GM23338 (cell line): ENCODE measurements around the gene TEX30.
A peak's percentile ranks its signal among the peaks of the same experiment; 100 is the strongest.

Experiments
- EZH2 ChIP-seq: fragments of 200-600 bp; sonication (generic); IDR thresholded peaks from one replicate; pipeline ENCODE4 v1.8.0; 2017; ENCODE audit warnings: antibody characterized with exemption, mild to moderate bottlenecking, low read depth; ENCODE audit not compliant: unreplicated experiment
- EZH2phosphoT487 ChIP-seq: fragments of 200-600 bp; sonication (generic); IDR thresholded peaks from one replicate; pipeline ENCODE4 v1.8.1; 2018; ENCODE audit warnings: antibody characterized with exemption; ENCODE audit not compliant: unreplicated experiment
- NANOG ChIP-seq: IDR thresholded peaks from 2 replicates; pipeline ENCODE4 v1.6.1; 2016; ENCODE audit warnings: antibody characterized with exemption, borderline replicate concordance
- POLR2AphosphoS5 ChIP-seq: IDR thresholded peaks from 2 replicates; pipeline ENCODE4 v1.6.1; 2016; ENCODE audit warnings: antibody characterized with exemption, low read depth
- ZNF331 ChIP-seq: fragments of 250-450 bp; sonication (Bioruptor Pico); IDR thresholded peaks from 2 replicates; pipeline ENCODE4 v1.5.0; 2020; ENCODE audit warnings: low read depth, mild to moderate bottlenecking, moderate library complexity
- TF ChIP-seq, protein P1 (sequence below), 2 experiments: fragments of 200-600 bp in 1 of 2; sonication (generic) in 1 of 2; conservative IDR thresholded peaks; 2 replicates each; pipeline versions ENCODE4 v1.5.1 to v1.6.1; 2016 to 2017; ENCODE audit warnings: antibody characterized with exemption in 2 of 2, low read depth in 2 of 2, mild to moderate bottlenecking in 2 of 2, moderate library complexity in 1 of 2
- TF ChIP-seq, protein P2 (sequence below): IDR thresholded peaks from one replicate; pipeline ENCODE4 v1.6.1; 2018; ENCODE audit warnings: antibody characterized with exemption; ENCODE audit not compliant: unreplicated experiment

DNA sequence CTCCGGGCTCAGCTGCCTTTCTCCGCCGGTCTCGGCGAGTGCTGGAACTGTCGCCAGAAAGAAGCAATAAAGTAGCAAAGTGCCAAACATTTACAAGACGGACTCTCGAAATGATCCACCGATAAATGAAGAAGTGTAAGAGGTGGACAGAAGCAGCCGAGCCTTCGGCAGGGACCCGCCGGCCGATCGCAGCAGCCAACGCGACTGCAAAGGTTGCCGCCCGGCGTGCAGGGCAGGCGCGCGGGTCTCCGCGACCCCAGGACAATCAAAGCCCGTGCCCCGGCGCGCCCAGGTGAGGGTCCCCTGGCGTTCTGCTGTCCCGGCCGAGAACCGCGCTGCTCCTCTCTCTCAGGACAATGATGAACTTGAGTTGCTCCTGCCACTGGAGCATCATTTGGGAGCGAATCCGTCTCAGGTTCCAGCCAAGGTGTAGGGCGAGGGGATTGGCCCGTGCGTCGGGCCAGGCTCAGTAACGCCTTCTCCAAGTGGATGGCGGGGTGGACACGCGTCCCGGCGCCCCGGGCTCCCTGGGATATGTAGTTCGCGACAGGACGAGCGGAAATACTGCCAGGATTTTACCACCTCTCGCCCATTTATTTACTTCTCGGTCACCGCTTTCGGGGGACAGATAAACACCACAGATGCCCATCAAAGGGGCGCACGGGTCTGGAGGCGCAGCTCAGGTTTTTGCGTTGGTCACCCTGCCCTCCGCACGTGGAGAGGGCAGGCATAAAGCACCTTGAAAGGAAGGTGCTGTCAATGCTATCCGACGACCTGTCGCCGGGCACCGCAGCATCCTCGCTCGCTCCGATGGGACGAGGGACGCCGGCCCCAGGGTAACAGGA is 25.2 kb upstream of the TEX30 start, which contains the start of the genes BIVM and POGLUT2:
- no peak for TF ChIP-seq EZH2phosphoT487
- peak; percentile 35 for TF ChIP-seq EZH2
- TF ChIP-seq, protein P1, sequence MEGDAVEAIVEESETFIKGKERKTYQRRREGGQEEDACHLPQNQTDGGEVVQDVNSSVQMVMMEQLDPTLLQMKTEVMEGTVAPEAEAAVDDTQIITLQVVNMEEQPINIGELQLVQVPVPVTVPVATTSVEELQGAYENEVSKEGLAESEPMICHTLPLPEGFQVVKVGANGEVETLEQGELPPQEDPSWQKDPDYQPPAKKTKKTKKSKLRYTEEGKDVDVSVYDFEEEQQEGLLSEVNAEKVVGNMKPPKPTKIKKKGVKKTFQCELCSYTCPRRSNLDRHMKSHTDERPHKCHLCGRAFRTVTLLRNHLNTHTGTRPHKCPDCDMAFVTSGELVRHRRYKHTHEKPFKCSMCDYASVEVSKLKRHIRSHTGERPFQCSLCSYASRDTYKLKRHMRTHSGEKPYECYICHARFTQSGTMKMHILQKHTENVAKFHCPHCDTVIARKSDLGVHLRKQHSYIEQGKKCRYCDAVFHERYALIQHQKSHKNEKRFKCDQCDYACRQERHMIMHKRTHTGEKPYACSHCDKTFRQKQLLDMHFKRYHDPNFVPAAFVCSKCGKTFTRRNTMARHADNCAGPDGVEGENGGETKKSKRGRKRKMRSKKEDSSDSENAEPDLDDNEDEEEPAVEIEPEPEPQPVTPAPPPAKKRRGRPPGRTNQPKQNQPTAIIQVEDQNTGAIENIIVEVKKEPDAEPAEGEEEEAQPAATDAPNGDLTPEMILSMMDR (conservative IDR thresholded peaks at IDR 0.05; ENCODE audit: low read depth in 2 of 2): no peak
- TF ChIP-seq, protein P2, sequence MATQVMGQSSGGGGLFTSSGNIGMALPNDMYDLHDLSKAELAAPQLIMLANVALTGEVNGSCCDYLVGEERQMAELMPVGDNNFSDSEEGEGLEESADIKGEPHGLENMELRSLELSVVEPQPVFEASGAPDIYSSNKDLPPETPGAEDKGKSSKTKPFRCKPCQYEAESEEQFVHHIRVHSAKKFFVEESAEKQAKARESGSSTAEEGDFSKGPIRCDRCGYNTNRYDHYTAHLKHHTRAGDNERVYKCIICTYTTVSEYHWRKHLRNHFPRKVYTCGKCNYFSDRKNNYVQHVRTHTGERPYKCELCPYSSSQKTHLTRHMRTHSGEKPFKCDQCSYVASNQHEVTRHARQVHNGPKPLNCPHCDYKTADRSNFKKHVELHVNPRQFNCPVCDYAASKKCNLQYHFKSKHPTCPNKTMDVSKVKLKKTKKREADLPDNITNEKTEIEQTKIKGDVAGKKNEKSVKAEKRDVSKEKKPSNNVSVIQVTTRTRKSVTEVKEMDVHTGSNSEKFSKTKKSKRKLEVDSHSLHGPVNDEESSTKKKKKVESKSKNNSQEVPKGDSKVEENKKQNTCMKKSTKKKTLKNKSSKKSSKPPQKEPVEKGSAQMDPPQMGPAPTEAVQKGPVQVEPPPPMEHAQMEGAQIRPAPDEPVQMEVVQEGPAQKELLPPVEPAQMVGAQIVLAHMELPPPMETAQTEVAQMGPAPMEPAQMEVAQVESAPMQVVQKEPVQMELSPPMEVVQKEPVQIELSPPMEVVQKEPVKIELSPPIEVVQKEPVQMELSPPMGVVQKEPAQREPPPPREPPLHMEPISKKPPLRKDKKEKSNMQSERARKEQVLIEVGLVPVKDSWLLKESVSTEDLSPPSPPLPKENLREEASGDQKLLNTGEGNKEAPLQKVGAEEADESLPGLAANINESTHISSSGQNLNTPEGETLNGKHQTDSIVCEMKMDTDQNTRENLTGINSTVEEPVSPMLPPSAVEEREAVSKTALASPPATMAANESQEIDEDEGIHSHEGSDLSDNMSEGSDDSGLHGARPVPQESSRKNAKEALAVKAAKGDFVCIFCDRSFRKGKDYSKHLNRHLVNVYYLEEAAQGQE: no peak
- no peak for TF ChIP-seq ZNF331
- TF ChIP-seq POLR2AphosphoS5: peak; percentile 87
- TF ChIP-seq NANOG: no peak
